GF-D8 (cell line): Measurements from ENCODE around the gene IL32.
"Not testable (repeated sequence)": the region's sequence is repeated elsewhere in the genome, so short reads cannot be mapped to it uniquely, and the experiment has no call there.

Source experiments
- DNase-seq: peaks from one replicate; lab custom pipeline; 2025; lab: John Stamatoyannopoulos, UW

IL32 gene

GRCh38 chr16:3051494-3051893 is 13.9 kb upstream of the IL32 start:
- DNase-seq, result peak; percentile 8

GRCh38 chr16:3052571-3053329 is 12.7 kb upstream of the IL32 start:
- not testable (repeated sequence) for DNase-seq

GRCh38 chr16:3053330-3053710 is 12.1 kb upstream of the IL32 start:
- not testable (repeated sequence) for DNase-seq

GRCh38 chr16:3054965-3055733 is 10.3 kb upstream of the IL32 start:
- peak; percentile 91 for DNase-seq

- DNase-seq, result not testable (repeated sequence)
Observed at GRCh38 chr16:3055734-3056115, 9.7 kb upstream of the IL32 start.

- no peak for DNase-seq
Observed at GRCh38 chr16:3056336-3057180, 8.9 kb upstream of the IL32 start.

- DNase-seq, result no peak
Observed at GRCh38 chr16:3057181-3058138, 8.0 kb upstream of the IL32 start.

- DNase-seq, result no peak
Observed at GRCh38 chr16:3058139-3059030, 7.1 kb upstream of the IL32 start.

- DNase-seq, result peak; percentile 48
Observed at GRCh38 chr16:3059041-3059722, 6.3 kb upstream of the IL32 start.

- no peak for DNase-seq
Observed at GRCh38 chr16:3059723-3060242, 5.7 kb upstream of the IL32 start.

GRCh38 chr16:3060339-3061127 is 4.9 kb upstream of the IL32 start:
- DNase-seq, result no peak

- no peak for DNase-seq
Observed at GRCh38 chr16:3062553-3062952, 2.9 kb upstream of the IL32 start.

- DNase-seq, result no peak
Observed at GRCh38 chr16:3063625-3064386, 1.6 kb upstream of the IL32 start.

GRCh38 chr16:3065742-3066439 is 451 bp downstream of the IL32 start:
- DNase-seq, result no peak

GRCh38 chr16:3066440-3066748 is 954 bp downstream of the IL32 start:
- no peak for DNase-seq

GRCh38 chr16:3068487-3068886 is 3.0 kb downstream of the IL32 start:
- no peak for DNase-seq

- DNase-seq, result not testable (repeated sequence)
Observed at GRCh38 chr16:3069146-3069545, 3.7 kb downstream of the IL32 start.
